ENCODE data around the gene ARHGAP26.

DNA sequence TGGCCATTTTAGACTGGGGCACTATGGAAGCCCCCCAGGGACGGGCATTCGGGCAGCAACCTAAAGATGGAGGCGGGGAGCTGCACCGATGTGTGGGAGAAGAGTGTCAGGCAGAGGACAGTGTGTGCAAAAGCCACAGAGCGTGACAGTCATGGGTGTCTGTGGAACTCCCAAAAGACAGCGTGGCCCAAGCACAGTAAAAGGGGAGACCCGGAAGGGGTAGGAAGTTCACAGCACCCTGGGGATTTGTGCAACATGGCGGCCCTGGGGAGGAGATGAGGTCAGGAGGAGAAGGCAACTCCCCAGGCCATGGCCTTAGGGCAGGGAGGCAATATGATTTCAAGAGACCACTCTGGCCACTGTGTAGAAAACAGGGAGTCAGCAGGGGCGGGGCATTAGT lies 45.4 kb upstream of the ARHGAP26 start:
- TF ChIP-seq ZNF274 (IDR thresholded peaks at IDR 0.05; ENCODE audit: low read depth, low read length) (no peak), YY1 (IDR thresholded peaks at IDR 0.05; ENCODE audit: insufficient read depth, insufficient read length) (no peak), SUZ12 (IDR thresholded peaks at IDR 0.05; ENCODE audit: extremely low read depth, insufficient read depth, insufficient read length) (no peak)

Data from NT2/D1 (cell line).